ENCODE results near the gene RNF115. TPM values are rescaled to one million over a fixed set of nuclear protein-coding genes. Genes with fewer than 3 reads are reported as not detected.

RNF115 gene
- total RNA-seq: 19.9 and 24.3 TPM in 2 replicates

DNA sequence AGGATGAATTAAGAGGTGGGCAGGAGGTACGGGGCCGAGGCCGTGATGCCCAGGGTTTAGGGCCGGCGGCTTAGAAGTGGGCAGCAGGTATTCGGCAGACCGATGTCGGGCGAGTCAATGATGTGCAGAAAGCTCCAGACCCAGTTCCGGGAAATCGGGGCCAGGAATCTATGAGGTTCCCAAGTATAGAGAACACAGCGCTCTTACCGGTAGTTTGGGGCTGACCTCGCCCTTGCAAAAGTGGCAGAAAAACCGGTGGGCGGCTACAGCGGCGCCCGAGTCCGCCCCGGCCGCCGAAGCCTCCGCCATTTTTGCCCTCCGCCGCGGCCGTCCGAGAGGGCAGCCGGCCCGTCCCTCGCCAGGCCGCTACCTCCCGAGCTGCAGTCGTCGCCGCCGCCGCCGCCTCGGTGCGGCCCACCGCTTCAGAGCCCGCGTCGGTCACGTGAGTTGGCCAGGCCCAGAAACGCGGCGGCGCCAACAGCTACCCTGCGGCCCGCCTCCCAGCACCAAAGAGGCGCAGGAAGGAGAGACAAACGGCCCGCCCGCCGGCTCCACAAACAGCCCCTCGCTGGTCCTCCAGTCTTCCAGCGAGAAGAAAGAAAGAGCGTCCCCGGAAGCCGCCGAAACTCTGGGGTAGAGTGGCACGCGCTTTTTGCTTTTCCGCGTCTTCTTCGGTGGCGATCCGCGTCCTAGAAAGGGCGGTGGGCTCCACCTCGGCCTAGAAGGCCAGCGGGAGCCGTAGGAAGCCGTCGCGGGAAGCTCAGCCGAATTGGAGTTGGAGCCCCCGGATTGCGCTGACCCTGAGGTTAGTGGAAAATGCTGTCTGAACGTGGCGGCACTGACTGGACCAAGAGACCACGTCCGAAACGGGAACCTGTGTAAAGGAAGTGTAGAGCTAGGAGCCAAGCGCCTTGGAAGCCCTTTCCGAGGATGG is at the start of gene RNF115, which contains the start of gene POLR3C:
RNF115 (minus strand) TSS at position 531 of the 934 bp plus-strand sequence; CDS start at position 309, 222 bp downstream.
POLR3C (plus strand) TSS at position 636 of the 934 bp plus-strand sequence. CDS start 1,577 bp downstream, outside the sequence.

DNA sequence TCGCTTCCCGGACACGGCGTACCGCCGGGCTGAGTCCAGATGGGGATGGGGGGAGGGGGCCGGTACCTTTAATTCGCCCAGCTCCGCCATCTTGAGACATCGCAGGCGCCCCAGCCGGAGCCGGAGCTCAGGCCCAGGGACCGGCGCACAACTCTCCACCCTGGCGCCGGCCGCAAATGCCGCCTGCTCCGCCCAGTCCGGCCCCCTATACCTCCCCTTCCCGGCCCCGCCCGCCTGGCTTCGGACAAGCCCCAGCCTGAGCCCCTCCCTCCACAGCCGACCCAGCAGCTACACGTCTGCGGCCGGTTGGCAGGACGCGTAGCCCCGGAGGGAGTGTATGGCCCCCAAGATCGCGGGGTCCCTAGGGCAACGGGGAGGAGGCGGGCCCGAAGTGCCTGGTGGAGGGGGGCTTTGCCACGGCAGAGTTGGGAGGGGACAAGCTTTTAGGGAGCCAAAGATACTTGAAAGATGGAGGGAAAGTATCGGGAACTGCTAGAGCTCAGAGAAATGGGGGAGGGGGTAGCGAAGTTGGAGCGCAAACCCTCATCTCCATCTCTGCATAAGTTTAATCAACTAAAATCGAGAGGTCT is 35.1 kb upstream of the RNF115 start, which contains the start of gene PIAS3:
PIAS3 (minus strand) TSS at position 181 of the 590 bp plus-strand sequence; CDS start at position 90, 91 bp downstream.

DNA sequence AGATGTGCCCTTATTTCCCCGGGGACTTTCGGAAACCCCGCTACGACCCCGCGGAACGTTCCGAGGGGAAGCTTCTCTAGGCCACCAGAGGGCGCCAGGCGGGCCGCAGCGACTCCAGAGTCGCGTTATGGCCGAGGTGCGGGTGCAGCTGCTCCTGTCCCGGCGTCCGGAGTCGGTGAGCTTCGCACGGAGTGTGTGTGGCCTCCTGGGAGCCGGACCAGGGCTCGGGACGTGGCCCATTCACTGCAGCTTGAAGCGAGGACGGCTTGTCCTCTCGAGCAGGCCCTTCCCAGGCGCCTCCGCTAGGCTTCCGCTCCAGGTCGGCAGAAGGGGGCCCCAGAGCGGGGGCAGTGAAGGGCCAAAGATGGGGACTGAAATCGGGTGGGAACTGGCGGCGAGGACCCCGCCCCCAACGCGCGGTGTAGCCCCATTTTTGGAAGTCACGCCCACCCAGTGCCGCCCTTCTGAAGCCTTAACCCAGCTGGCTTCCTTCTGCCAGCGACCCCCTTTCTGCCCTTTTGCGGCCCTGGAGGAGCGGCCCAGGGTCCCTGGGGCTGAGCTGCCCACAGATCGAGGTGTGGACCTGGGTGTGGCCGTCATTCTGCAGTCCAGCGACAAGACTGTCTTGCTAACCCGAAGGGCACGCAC is 21.7 kb upstream of the RNF115 start, which contains the start of gene NUDT17:
NUDT17 (plus strand) TSS at position 117 of the 648 bp plus-strand sequence; CDS start at position 128, 11 bp downstream.

DNA sequence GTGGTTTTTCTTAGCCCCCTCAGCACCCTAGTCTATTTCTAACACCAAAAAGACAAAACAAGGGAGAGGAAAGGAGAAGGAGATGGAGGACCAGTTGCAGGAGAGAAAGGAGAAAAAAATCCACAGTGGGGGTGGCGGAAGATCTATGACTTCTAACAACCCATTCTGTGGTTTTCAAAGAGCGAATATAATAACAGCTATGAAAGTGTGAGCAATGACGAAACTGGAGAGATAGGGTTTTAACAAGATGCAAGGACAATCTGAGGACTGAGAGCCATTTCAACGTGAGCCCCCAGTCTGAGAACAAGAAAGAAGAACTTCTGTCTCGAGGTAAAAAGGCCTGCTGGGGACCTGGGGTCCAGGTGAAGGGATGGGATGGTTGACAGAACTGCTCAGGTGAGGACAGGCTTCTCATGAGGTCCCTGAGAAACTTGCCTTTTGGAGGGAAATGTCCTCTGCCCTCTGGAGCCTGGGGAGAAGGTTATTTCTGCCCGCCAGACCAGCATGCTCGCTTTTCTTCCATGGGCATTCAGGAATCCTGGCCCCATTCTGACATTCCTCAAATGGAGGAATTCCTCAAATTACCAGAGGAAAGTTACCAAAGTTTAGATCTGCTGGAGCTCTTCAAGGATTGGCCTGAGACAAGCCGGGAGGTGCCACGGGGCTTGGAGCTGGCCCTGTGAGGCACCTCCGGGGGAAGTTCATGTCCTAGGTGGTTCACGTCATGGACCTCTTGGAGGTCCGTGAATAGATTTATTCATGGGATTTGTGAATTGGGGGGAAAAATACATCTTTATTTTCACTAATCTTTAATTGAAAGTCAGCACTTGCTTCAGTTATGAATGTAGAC is 104.4 kb downstream of the RNF115 start, which contains the start of gene CD160:
CD160 (plus strand) TSS at position 270 of the 850 bp plus-strand sequence. CDS start 8,829 bp downstream, outside the sequence.

DNA sequence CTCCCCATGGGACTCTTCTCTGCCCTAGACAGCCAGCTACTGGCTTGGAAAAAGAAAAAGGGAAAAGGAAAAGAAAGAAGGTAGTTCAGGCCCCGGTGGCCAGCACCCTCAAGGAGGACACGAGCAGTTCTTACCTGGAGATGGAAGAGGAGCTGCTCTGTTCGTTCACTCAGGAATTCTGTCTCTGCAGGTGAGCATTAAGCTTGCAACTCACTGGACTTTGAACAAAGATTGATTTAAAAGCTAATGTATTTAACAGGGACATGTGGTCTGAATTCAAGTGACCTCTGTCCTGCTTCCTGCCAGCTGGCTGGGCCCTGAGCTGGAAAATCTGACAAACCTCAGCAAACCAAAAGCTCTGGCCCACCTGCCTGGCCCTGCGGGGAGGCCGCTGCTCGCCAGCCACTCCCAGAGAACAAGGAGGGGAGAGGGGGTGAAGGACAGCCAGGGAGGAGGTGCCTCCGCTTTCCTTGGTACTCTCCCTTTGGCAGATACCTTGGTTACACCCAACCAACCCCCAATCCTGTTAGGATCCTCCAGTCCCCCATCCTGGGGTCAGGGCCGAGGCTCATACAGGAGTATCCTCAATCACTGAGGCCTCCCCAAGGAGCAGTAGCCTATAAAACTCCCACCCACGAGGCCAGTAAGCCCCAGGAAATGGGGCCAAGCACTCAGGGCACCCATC is 116.6 kb downstream of the RNF115 start, which contains the start of gene PDZK1:
PDZK1 (minus strand) TSS at position 186 of the 685 bp plus-strand sequence. CDS start 19,347 bp downstream, outside the sequence.

Other genes starting within 250 kb of the RNF115 start
- 37.5 and 65.1 TPM in 2 replicates for gene GPR89A, start 216.1 kb downstream of the RNF115 start, total RNA-seq
- gene PDZK1, start 116.7 kb downstream of the RNF115 start, total RNA-seq: 0.50 and 1.00 TPM in 2 replicates
- 0.12 TPM in 1 of 2 replicates, not detected in the other for gene CD160, start 104.6 kb downstream of the RNF115 start, total RNA-seq
- 42.9 and 49.2 TPM in 2 replicates for gene POLR3C, start 105 bp upstream of the RNF115 start, total RNA-seq
- gene NUDT17, start 21.5 kb upstream of the RNF115 start, total RNA-seq: 2.7 and 3.3 TPM in 2 replicates
- gene PIAS3, start 35.0 kb upstream of the RNF115 start, total RNA-seq: 6.3 and 7.7 TPM in 2 replicates
- gene ANKRD35, start 61.8 kb upstream of the RNF115 start, total RNA-seq: 2.1 and 2.5 TPM in 2 replicates
- 0.37 and 1.2 TPM in 2 replicates for gene ITGA10, start 86.0 kb upstream of the RNF115 start, total RNA-seq
- 23.7 and 29.0 TPM in 2 replicates for gene PEX11B, start 94.6 kb upstream of the RNF115 start, total RNA-seq
- gene RBM8A, start 103.4 kb upstream of the RNF115 start, total RNA-seq: 110 and 207 TPM in 2 replicates
- 17.6 and 19.5 TPM in 2 replicates for gene LIX1L, start 133.9 kb upstream of the RNF115 start, total RNA-seq
- 0.33 and 0.50 TPM in 2 replicates for gene ANKRD34A, start 140.5 kb upstream of the RNF115 start, total RNA-seq
- 16.8 and 18.2 TPM in 2 replicates for gene POLR3GL, start 140.6 kb upstream of the RNF115 start, total RNA-seq
- gene TXNIP, start 172.5 kb upstream of the RNF115 start, total RNA-seq: 4.5 and 6.1 TPM in 2 replicates
- gene HJV, start 197.6 kb upstream of the RNF115 start, total RNA-seq: not detected in 2 replicates

Data from uterine smooth muscle cell (primary cell).